ENCODE data around the gene HELT. TPM values are rescaled to one million over a fixed set of nuclear protein-coding genes. Genes with fewer than 3 reads are reported as not detected.
"Not testable (repeated sequence)": the region's sequence is repeated elsewhere in the genome, so short reads cannot be mapped to it uniquely, and the experiment has no call there.

HELT gene, protein sequence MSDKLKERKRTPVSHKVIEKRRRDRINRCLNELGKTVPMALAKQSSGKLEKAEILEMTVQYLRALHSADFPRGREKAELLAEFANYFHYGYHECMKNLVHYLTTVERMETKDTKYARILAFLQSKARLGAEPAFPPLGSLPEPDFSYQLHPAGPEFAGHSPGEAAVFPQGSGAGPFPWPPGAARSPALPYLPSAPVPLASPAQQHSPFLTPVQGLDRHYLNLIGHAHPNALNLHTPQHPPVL
- polyA plus RNA-seq: not detected

DNA sequence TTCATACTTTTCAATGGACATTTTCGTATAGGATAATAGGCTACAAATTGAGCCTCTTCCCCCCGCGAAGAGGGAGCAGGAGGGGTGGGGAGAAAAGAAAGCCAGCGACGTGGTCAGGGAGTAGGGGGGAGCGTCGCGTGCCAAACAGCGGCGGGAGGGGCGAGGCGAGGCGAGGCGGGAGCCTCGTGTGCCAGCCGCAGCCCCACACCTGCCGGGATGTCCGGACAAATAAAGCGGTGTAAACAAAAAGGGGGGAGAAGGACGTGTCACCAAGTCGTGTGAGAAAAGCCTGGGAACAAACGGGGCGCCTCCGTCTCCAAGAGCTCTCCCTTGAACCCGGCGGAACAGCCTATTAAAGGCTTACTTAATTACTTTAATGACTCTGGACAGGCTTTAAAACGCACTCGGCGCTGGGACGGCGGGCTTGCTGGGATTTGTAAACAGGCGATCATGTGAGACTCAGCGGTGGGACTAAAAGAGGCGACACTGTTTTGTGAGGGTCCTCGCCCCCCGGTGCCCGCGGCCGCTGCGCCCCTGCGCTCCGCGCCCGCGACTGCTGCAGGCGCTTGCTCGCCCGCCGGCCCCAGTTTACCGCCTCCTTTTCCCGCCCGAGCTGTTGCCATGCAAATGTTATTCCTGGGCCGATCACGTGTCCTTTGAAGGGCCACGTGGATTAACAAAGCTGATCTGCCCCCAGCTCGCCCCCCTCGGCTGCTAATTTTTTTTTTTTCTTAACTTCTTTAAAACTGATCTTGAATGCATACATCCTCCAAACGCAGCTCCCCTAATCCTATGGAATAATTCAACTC is at the start of gene HELT:
TSS of gene HELT (plus strand) at position 527 of the 809 bp plus-strand sequence. CDS start 439 bp downstream, outside the sequence.
- WGBS, 3 donors: 2% methylated on average over 55 to 58 of the region's 58 CpGs
- no peak within 1 kb of the TSS for H3K27ac ChIP-seq (ENCODE audit: low read depth, low read length)

DNA sequence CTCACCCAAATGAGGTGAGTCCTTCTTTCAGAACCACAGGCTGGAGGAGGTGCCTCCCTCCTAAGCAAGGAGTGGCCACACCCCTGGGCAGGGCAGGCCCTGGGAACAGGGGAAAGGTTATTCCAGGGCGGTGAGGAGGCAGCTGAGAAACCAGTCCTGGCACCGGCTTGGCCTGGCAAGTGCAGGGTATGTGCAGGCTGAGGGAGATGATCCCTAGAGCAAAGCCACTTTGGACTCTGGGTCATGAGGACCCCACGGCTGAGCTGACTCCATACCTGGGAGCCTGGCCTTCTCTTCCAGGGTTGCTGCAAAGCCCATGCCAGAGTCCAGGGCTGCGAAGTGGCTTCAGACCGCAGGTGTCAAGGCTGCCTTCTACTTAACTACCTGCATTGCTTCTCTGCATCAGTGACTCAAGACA is 49.5 kb upstream of the HELT start:
- WGBS, 3 donors: 53 to 87% (median 85%) methylated on average over 5 of the region's 5 CpGs
- no peak overlapping the region for H3K27ac ChIP-seq (ENCODE audit: low read depth, low read length)

DNA sequence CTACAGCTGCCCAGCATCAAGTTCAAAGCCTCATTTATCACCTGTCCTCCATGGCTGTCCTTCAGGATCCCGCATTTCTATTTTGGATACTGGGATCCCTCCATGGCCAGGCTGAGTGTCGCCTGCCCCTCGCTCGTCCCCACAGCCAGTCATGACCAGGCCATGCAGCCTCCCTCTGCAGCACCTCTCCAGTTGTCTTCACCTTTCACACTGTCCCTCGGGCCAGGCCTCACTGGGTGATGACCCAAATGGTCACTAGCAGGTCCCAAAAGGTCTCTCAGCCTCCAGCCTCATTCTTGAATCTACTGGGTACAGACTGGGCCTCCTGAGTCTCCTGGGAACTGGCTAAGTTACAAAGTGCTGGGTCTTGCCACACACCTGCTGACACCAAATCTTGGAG is 48.7 kb upstream of the HELT start:
- no peak overlapping the region for H3K27ac ChIP-seq (ENCODE audit: low read depth, low read length)
- 88 to 96% (median 95%) methylated on average over 5 of the region's 5 CpGs for WGBS, 3 donors

DNA sequence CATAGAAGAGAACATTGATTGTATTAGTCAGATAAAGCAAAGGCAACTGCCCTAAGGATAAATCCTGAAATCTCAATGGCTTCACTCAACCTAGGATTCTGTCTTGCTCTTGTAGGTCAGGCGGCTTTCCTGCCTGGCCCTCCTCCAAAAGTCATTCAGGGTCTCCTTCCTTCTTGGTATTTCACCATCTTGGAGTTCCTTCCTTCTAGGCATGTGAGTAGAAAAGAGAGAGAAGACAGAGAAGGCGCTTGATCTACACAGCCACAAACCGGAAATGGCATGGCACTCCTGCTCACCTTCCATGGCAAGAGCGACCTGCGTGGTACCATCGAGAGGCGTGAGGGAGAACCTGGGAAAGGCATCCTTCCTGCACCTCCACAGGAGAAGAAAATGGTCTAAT is 45.3 kb upstream of the HELT start:
- 69 to 88% (median 79%) methylated on average over 7 of the region's 7 CpGs for WGBS, 3 donors
- H3K27ac ChIP-seq (ENCODE audit: low read depth, low read length): no peak overlapping the region

DNA sequence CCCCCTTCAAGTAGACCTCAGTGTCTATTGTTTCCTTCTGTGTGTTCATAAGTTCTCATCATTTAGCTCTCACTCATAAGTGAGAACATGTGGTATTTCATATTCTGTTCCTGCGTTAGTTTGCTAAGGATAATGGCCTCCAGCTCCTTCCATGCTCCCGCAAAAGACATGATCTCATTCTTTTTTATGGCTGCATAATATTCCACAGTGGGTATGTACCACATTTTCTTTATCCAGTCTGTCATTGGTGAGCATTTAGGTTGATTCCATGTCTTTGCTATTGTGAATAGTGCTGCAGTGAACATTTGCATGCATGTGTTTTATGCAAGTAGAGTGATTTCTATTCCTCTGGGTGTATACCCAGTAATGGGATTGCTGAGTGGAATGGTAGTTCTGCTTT is 41.9 kb upstream of the HELT start:
- H3K27ac ChIP-seq (ENCODE audit: low read depth, low read length): not testable (repeated sequence)
- 92 to 98% (median 94%) methylated on average over 2 of the region's 2 CpGs for WGBS, 3 donors

DNA sequence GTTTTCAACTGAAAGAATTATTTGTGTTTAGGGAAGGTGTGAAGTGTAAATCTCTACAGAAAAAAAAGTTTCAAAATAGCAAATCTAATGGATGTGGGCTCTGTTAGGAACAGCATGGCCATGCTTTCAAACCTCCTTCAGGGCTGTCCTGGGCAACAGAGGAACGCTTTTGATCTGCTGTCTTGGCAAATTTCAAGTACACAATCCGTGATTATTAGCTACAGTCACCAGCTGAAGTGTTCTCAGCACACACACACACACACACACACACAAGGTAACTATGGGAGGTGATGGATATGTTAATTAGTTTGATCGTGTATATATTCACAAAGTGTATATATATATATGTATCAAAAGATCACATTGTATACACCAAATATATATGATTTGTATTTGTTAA is 40.5 kb upstream of the HELT start:
- no peak overlapping the region for H3K27ac ChIP-seq (ENCODE audit: low read depth, low read length)
- 28 to 78% (median 71%) methylated on average over 3 of the region's 3 CpGs for WGBS, 3 donors

DNA sequence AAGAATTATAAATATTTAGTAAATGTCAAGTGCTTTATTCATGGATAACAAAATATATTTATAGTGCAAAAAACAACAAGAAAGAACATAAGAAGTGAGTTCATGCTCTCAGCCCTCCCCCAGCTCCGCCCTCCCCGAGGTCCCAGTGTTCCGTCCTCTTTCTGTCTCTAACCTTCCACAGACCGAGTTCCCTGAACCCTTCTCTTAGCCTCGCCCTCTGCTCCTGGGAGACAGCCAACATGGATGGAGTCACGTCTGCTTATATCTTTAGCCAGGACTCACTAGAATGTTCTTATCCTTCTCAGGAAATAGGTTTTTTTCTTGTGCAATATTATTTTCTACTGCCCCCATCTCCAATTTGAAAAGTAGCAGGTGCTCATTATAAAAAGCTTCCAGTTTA is 40.1 kb upstream of the HELT start:
- 26 to 27% (median 27%) methylated on average over 6 of the region's 6 CpGs for WGBS, 3 donors
- no peak overlapping the region for H3K27ac ChIP-seq (ENCODE audit: low read depth, low read length)

DNA sequence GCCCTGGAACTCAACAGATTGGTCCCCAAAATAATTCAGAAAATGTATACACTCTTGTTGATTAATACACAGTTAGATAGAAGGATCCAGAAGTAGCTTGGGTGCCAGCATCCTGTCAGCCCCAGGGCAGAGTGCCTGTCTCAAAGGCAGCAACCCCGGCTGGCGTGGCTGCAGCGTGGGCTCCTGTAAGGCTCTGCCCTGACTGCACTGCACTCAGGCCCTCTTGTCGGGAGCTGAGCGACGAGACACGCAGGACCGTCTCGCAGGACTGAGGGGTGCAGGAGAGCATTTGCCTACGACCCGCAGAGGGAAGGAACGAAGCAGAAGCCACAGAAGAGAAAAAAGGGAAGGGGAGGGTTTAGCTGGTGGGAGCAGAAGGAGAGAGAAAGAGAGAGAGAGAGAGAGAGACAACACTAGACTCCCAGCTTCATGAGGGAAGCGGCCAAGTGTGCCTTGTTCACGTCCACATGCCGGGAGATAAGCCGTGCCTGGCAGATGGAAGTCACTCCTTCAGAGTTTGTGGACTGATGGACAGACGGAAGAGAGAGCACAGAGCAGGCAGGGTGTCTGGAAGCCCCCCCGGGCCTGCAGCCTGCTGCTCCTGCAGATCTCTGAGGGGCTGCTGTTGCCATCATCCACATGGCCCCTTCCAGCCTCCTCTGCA is 38.7 kb upstream of the HELT start:
- no peak overlapping the region for H3K27ac ChIP-seq (ENCODE audit: low read depth, low read length)
- 68 to 92% (median 78%) methylated on average over 18 of the region's 18 CpGs for WGBS, 3 donors

DNA sequence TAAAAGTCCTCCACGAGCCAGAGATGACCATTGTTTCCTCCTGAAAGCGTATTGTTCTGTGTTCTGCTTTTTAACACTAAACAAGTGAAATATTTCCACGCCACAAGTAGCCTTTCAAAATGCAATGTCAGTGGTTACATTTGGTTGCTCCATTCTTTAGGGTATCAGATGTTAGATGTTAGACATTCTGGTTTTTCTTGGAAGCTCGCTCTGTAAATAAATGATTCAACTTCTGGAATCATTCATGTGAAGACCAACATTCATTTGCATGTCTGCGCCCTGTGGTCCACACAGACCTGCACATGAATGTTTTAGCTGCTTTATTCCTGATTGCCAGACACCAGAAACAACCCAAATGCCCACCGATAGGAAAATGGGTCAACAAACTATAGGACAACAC is 38.0 kb upstream of the HELT start:
- 71 to 92% (median 80%) methylated on average over 6 of the region's 6 CpGs for WGBS, 3 donors
- H3K27ac ChIP-seq (ENCODE audit: low read depth, low read length): no peak overlapping the region

DNA sequence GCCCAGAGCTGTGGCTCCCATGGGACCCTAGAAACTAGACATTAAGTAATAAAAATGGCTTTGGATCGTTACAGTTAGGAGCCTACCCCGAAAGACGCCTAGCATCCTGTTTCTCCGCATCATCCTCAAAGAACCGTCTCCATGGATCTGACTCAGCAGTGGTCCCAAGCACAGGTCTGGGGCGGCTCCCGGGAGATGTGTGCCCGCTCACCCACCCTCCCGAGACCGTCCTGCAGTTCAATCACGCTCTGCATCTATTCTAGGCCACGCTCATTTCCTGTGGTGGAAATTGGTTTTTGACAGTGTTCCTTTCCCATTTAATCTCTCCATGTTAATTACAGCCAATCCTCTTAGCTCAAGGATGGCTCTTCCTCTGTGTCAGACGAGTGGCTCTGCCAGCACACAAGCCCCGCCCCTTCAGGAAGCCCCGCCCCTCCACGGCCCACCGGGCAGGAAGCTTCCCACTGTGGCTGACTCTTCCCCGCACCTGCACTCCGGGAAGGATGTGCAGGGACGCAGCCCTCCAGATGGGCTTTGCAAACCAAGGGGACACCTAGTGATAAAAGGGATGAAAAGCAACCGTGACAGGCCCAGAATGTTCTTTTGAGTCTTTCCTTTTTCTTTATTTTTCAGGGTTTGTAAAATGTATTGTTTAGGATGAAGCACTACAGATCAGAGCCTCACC is 34.5 kb upstream of the HELT start:
- 21 to 38% (median 30%) methylated on average over 21 of the region's 21 CpGs for WGBS, 3 donors

DNA sequence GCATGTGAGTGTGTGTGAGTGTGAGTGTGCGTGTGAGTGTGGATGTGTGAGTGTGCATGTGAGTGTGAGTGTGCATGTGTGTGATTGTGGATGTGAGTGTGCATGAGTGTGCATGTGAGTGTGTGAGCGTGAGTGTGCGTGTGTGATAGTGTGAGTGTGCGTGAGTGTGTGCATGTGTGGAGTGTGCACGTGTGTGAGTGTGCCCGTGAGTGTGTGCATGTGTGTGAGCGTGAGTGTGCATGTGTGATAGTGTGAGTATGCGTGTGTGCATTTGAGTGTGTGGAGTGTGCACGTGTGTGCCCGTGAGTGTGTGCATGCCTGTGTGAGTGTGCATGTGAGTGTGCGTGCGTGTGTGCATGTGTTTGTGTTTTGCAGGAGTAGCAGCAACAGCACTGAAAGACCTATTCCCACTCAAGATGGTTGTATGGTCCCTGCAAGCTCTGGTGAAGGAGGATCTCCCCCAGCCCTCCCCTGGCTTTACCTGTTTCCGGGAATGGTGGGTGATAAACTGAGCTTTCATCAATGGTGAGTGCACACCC is 30.7 kb upstream of the HELT start:
- H3K27ac ChIP-seq (ENCODE audit: low read depth, low read length): no peak overlapping the region
- 83 to 95% (median 91%) methylated on average over 13 of the region's 13 CpGs for whole genome bisulfite sequencing, 3 donors

More for the DNA sequence above, 34.5 kb upstream of the HELT start:
- no peak overlapping the region for H3K27ac ChIP-seq (ENCODE audit: low read depth, low read length)

DNA sequence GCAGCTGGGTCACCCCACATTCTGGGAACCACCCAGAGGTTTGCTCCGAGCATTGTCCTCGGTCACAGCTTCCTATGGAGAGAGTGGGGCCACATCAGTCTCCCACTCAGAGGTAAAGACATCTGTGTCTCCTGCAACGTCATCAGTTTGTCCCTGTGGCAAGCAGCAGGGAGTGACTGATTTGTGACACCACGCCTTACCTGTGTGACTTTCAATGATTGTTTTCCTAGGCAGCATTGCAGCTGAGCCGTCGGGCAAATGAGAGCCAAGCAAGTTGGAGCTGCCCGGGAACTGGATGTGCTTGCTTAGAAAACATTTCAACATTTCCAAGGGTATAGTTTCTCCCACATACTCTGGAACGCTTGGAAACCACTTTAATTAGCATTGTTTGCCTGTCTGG is 29.7 kb upstream of the HELT start:
- WGBS, 3 donors: 73 to 80% (median 75%) methylated on average over 8 of the region's 8 CpGs
- H3K27ac ChIP-seq (ENCODE audit: low read depth, low read length): no peak overlapping the region

DNA sequence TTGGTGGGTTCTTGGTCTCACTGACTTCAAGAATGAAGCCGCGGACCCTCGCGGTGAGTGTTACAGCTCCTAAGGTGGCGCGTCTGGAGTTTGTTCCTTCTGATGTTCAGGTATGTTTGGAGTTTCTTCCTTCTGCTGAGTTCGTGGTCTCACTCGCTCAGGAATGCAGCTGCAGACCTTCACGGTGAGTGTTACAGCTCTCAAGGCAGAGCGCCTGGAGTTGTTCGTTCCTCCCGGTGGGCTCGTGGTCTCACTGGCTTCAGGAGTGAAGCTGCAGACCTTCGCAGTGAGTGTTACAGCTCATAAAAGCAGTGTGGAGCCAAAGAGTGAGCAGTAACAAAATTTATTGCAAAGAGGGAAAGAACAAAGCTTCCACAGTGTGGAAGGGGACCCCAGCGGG is 29.0 kb upstream of the HELT start:
- H3K27ac ChIP-seq (ENCODE audit: low read depth, low read length): not testable (repeated sequence)
- 61 to 79% (median 70%) methylated on average over 15 of the region's 15 CpGs for WGBS, 3 donors

DNA sequence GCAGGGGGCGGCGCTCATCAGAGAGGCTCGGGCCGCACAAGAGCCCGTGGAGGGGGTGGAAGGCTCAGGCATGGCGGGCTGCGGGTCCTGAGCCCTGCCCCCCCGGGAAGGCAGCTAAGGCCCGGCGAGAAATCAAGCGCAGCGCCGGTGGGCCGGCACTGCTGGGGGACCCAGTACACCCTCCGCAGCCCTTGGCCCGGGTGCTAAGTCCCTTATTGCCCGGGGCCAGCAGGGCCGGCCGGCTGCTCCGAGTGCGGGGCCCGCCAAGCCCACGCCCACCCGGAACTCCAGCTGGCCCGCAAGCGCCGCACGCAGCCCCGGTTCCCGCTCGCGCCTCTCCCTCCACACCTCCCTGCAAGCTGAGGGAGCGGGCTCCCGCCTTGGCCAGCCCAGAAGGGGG is 28.2 kb upstream of the HELT start:
- not testable (repeated sequence) for H3K27ac ChIP-seq (ENCODE audit: low read depth, low read length)

DNA sequence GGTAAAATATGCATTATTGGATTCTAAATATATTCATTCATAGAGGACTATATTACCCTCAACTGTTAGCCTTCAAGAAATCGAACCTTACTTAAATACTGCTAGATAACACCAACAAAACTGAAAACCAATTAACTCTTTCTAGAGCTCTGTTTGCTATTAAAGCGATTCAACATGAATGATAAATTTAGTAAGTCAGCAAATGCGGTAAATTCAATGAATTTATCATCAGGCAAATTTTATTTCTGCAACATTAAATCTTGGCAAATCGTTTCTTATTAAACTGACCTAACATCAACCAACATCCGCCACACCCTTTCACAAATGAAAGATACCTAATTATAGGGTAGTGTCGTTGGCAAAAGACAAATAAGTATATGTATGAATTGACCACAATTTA is 26.4 kb upstream of the HELT start:
- no peak overlapping the region for H3K27ac ChIP-seq (ENCODE audit: low read depth, low read length)
- WGBS, 3 donors: 78 to 82% (median 82%) methylated on average over 6 of the region's 6 CpGs

More for the DNA sequence above, 28.2 kb upstream of the HELT start:
- WGBS, 3 donors: 92 to 100% (median 95%) methylated on average over 3 to 29 of the region's 34 CpGs

DNA sequence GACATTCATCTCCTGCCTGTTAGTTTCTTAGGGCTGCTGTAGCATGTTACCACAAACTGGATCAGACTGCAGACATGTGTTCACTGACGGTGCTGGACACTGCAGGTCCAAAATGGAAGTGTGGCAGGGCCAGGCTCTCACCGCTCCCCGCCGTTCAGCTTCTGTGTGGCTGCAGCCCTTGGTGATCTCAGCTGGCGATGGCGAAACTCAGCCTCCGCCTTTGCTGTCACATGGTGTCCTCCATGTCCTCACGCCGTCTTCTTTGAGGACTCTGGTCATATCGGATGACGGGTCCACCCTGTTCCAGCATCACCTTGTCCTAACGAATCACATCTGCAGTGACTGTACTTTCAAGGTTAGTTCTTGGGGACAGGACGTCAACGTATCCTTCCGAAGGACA is 25.9 kb upstream of the HELT start:
- WGBS, 3 donors: 83 to 89% (median 86%) methylated on average over 15 of the region's 15 CpGs
- H3K27ac ChIP-seq (ENCODE audit: low read depth, low read length): no peak overlapping the region

DNA sequence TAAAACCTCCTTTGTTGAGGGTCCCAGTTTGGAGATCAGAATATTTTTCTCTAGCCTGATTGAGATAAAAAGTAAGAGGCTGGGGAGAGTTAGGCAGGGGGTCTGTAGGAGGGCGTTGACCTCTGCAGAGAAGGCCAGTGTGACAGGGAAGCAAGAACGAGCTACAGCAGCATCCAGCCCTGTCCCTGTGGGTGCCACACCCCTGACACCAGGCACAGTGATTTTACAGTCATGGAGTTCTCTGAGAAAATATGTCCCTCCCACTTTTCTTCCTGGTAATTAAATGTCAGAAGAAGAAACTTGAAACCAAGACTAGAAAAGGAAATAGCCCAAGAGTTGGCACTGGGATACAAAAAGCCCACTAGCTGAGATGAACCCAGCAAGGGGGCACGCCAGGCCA is 25.0 kb upstream of the HELT start:
- no peak overlapping the region for H3K27ac ChIP-seq (ENCODE audit: low read depth, low read length)
- WGBS, 3 donors: 53 to 62% (median 56%) methylated on average over 3 of the region's 3 CpGs

DNA sequence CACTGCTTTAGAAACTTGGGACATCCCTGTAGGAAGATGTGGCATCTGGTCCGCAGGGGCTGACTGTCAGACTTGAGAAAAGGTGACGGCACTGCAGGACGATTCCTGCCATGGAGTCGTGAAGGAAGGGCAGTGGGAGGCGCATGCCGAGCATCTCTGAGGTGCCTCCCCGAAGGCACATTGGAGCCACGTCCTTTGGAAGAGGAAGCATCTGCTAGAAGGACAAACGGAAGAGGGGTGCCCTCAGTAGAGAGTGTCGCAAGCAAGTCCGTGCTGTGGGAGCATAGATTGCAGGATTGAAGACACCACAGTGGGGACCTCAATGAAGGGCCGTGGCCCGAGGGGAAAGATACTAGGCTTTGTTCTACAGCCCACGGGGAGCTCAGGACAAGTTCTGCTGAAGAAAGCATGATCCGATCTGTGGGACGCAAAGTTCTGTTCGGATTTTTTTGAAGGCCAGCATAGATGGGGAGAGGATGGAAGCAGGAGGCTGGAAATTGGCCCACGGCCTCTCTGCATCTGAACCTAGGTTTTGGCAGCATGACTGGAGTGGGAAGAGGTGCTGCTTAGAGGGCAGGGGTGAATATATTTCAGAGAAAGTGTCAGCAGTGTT is 24.2 kb upstream of the HELT start:
- 56 to 68% (median 58%) methylated on average over 18 of the region's 18 CpGs for WGBS, 3 donors
- no peak overlapping the region for H3K27ac ChIP-seq (ENCODE audit: low read depth, low read length)
